ENCODE data around the gene MAGI1.

Gene MAGI1

DNA sequence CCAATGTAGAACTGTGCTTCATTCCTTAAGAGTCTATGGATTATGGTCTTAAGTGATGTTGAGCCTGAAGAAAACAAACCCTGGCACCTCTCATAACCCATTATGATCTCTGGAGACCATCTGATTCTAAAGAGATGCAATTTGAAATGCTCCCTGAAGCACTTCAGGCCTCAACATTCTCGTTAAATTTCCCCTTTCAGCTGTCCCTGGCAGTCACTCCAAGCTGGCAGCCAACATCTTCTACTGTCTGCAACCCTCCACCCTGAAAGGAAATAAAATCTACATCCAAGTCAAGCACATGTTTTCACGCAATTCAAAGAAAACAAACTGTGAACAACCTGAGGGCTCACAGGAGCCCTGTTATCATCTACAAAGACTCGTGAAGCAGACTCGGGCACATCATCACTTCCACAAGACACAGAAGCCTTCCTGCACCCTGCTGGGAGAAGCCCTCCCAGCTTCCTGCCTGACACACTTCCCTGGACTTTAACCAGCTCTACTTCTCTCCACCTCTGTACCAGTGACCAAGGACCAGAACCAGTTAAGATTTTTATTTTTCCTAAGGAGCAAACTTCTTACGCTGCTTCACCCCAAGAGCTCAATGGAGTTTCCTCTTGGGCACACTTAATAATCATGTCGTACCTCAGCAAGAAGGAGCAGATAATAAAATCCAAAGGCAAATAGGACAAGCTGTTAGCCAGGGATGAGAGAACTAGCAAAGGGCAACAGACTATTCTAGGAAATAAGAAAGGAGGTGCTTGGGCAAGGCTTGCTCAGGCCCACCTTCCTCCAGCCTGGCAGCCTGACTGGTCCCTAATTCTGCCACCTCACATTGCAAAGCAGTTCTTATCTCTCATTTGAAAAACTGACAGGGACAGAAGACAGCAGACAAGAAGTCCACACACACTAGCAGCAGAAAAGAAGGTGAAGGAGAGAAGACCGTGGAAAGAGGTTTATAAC is 67.1 kb downstream of the MAGI1 start:
- no peak for DNase-seq (ENCODE audit: low spot score)

DNA sequence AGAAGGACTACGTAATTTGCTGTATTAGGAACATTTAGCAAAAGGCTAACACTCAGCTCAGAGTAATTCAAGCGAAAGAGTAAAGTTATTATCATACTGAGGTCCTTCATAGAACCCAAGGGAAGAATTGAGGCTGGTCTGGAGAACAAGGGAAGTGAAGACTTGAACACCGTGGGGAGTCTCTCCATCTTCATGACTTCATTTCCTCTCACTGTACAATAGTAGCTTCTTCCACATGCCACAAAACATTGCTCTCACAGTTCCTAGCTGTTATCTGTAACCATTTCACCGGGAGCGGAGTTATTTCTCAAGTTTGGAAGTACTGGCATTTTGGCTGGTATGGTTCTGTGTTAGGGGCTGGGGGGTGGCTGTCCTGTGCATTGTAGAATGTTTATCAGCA is 69.7 kb downstream of the MAGI1 start:
- DNase-seq (ENCODE audit: low spot score) = no peak

DNA sequence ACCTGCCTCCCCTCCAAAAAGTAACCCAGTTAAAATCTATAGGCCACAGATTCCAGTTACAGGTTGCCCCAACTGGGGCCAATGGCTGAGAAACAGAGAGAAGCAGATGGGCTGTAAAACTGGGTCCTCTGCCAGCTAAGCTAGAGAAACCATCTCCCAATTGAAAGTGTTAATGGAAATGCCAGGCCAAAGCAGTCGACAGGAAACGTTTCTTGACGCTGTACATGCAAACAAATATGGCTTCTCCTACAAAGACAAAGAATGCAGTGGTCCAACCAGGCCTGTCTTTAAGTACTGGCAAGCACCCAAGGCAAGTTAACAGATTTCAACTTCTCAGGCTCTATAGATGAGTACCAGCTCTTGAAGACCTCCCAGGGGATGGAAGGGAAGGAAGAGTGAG is 71.3 kb downstream of the MAGI1 start:
- DNase-seq (ENCODE audit: low spot score) = no peak

DNA sequence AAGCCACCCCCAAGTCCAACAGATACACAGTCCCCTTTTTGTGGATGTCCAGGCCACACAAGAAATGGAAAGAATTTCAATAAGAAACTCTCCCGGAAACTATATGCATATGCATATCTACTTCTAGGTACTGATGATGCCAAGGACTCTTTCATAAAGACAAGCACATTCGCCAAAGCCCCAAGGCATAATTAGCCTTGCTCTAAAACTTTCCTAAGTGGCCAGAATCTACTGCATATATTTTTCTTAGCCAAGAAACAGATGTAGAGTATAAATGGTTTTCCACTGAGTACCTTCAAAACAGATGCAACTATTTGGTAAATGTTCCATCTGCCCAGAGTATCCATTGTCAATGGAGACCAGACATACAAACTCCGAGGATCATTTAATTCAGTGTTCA is 73.9 kb downstream of the MAGI1 start:
- no peak for DNase-seq (ENCODE audit: low spot score)

DNA sequence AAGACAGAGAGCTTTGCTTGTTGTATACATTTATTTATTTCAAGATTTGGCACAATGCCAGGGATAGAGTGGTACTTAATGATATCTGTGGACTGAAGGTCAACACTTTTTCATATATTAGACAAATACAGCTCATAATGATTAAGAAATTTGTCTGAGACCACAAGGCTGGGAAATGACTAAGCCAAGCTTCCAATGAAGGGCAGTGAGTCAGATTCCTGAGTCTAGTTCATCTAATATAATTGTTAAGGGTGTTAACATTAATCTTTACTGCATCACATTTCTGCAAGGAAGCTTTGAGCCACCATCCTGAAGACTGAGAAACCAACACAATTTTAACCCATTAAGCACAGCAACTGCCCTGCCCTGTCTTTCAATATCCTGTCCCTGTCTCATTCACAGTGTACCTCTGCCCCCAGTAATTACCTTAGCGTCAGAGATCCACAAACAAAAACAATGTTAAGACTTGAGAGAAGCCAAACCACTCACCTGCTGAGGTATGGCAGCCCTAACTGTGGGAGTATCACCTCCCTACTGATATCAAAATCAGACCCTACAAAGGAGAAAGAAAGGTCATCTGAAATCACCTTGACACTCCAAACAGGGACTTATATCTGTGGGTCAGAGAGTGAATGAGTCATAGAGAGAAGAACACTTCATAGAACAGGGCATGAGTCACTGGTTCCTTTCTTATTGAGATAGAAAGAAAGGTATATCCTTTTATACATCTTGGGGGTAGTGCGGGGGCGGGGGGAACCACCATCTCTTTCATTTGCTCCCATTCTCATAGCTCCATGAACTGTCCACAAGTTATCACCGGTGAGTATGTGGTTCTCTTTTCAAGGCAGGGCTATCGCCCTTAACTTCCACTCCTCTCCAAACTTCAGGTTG is 74.7 kb downstream of the MAGI1 start:
- DNase-seq (ENCODE audit: low spot score) = no peak

DNA sequence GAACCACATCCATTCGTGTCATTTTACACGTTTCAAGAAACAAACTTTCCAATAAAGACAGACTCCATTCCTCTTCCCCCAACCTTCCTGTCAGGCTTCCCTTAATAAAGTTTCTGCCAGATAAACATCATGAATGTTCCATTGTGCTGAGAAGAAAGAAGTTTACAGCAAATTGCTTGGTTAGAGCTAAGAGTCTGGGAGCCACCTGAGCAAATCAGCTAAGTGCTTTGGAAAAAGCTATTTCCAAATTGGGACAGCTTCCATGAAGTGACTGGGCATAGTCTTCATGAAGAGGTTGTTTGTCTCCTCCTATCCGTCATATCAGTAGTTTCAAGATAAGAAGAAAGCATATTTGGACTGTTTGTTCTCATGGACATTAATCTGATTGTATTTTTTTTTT is 77.0 kb downstream of the MAGI1 start:
- no peak for DNase-seq (ENCODE audit: low spot score)

DNA sequence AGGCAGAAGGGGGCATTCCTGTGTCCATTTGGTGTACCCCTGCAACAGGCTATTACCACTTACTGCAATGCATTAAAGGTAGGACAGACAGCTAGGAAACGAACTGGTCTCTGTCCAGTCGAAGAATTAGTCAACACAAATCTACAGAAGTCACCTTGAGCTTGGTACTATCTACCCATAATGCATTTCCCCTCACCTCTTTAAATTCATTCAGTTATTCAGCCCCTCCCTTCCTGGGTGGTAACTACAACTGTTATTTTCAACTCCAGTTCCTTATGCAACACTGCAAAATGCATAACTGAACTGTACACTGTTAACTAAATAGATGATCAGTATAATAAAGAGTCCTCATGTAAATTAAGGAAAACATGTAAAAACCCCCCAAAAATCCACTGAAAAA is 77.6 kb downstream of the MAGI1 start:
- no peak for DNase-seq (ENCODE audit: low spot score)

DNA sequence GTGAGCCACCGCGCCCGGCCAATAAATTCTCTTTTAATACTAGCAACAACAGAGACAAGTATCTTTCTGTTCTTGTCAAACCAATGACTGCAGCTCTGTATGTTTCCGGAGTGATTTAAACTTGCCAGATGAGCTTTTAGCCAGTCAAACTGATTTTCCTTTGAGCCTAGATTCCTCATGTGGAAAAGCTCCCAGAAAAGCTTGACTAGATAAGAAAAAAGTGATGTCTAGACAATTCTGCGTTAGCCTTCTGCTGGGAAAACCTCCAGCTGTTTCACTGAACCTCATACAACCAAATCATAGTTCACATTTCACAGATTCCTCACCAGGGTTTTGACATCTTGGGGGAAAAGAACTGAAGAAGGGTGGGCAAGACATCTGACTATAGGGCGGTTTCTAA is 78.6 kb downstream of the MAGI1 start:
- no peak for DNase-seq (ENCODE audit: low spot score)

DNA sequence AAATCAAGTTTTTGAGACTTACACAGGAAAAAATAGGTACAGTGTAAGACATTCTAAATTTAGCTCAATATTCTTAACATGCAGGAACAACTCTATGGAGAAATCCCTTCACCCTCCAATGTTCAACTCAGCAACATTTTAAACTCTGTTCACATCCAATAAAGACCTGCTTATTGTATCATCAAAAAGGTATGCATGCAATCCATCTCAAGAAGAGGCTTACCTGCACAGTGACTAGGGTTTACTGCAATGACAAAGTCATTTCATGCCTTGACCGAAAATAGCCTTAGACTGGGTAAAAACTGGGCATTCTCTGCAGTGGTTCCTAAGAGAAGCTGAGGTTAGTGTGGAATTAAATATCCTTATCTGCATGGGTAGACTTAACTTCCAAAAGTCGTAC is 80.5 kb downstream of the MAGI1 start:
- no peak for DNase-seq (ENCODE audit: low spot score)

DNA sequence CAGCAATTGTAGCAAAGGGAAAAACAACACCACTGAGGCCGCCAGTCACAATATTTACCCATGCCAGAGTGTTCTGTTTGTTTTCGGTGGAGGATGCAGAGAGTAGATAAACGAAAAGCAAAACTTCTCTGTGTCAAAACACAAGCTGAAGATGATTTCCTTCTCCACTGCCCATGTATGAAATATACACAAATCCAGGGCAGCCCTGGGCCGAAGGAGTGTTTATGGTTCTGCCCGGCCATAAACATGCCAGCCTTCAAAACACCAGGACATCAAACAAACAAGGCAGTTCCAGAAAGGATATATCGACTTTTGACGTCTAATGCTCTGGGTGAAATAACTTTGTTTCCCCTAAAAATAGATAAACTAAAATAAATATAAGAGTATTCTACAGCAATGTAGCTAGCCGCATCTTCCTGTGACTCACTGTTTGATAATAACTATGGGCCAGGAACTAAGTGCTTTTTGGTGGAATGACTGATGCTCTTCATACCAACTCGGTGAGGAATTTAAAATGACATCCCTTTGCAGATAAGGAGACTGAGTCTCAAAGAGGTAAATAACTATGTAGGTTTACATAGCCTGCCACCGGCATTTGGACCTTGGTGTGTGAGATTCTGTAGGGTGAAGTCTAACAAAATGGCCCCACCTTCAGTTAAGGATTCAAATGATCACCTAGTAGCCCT is 82.8 kb downstream of the MAGI1 start:
- no peak for DNase-seq (ENCODE audit: low spot score)

DNA sequence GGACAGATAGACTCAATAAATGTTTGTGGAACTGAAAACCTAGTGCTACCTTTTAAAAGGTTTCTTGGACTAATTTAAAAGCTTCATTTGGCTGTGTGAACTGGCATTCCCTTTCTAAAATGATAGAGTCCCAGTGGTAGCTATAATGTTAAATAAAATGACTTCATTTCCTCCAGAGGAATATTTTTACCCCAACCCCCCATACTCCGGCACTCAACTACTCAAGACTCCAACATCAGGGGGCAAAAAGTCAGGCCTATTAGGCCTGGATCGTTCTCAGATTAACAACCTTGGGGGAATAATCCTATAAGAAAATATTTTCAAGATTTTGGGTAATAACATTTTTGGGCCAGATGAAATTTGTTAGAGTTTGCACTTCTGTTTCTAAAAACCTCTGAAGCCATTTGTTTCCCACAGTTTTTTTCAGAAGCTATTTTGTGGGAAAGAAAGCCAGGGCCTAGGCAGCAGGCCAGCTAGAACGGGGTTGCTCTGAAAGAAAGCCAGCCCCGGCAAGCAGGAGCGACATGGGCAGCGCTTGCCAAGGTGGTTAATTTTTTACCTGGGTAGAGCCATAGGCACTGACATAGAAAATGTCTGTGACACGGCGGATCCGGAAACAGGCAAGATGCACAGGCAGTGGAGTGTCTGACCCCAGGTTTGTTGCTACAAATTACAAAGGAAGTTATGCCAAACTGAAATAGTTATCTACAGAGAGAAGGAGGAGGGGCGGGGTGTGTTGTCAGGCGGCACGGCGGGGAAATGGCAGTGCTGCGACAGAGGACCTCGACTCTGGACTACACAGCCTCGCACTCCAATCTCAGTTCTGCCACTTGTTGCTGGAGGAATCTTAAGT is 84.6 kb downstream of the MAGI1 start:
- no peak for DNase-seq (ENCODE audit: low spot score)

DNA sequence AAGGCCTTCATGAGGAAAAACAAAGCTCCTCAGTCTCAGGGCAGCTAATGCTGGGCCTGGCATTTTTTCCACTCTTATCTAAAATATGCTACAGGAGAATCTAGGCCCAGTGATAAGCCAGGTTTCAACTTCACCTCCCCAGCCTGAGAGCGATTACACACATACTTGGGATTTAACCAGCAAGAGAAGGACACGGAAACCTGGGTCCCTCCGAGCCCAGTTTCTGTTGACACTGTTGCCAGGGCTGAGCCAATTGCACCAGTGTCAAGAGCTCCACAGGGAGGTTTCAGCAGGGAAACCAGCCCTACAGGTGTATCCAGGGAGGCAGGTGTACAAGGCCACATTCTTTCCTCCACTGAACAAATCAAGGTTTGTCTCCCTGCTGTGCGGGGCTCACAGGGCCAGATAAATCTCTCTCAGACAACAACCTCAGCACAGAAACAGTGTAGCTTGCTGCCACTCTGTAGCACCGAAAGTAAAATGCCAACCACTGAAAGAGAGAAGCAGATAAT is 85.4 kb downstream of the MAGI1 start:
- no peak for DNase-seq (ENCODE audit: low spot score)

DNA sequence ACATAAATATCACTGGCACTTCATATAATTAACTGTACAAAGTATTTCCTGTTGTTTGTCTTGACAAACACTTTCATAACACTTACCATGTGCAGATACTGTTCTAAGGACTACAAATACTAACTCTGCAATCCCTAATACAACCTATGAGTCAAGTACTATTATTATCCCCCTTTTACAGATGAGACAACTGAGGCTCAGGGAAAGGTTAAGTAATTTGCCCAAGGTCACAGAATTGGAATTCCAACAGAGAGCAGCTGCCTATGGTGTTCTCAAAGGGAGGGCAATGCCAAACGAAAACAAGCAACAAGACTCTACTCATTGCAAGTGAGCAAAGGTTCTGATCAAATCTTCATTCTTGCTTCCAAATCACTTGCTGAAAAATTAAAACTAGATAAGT is 85.9 kb downstream of the MAGI1 start:
- no peak for DNase-seq (ENCODE audit: low spot score)

DNA sequence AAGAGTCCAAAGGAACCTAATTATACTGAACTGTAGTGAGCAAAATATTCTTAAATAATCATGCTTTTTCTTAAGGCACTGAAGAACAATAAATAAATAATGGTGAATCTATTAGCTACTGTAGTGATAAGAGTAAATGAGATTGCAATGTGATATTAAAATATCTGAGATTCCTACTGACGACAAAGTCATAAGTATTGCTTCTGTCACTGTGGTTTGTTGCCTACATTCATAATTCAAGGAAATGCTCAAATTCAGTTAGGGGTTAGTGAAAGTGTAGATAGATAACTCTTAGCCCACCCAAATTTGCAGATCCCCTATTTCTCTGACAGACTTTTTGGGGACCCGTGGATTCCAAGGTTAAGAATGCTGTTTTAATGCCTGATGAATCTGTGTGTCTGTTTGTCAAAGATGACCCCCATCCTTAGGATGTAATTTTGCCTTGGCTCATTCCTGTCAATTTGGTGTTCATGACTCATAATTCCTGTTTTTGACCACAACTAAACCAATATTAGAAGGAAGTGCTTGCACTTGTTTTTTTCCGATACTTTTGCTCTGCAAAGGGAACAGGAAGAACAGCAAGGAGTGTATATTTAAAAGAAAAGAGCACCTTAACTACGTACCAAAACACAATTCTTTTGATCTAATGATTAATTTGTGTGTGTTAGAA is 86.7 kb downstream of the MAGI1 start:
- no peak for DNase-seq (ENCODE audit: low spot score)

DNA sequence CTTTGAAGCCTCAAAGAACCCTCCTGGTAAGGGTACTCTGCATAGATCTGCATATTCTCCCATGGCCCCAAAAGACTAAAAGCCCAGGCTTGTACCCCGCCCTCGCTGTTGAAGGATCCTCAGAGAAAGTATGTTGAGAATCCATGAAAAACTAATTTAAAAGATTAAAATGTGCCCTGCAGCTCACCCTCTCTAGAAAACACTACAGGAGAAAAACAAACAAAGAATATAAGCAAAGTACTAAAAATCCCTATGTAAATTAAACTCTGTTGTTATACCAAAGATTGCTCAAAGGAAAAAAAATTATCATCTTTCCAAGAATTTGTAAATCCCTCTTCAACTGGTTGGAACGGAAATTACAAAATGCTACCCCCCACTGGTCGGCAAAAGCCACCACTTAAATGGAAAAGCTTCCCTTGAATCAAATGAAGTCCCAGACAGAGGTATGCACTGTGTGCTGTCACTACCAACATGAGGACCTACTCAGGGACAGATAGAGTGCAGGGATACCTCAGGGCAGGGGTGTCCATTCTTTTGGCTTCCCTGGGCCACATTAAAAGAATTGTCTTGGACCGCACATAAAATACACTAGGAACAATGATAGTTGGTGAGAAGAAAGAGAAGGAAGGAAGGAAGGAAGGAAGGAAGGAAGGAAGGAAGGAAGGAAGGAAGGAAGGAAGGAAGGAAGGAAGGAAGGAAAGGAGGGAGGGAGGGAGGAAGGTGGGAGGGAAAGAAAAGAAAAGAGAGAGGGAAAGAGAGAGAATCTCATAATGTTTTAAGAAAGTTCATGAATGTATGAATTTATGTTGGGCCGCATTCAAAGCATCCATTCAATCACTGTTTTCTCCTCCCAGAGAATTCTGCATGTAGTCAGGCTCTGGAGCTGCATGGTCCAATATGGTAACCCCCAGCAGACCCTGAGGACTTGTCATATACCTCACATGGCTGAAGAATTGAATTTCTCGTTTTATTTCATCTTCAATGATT is 88.1 kb downstream of the MAGI1 start:
- no peak for DNase-seq (ENCODE audit: low spot score)

DNA sequence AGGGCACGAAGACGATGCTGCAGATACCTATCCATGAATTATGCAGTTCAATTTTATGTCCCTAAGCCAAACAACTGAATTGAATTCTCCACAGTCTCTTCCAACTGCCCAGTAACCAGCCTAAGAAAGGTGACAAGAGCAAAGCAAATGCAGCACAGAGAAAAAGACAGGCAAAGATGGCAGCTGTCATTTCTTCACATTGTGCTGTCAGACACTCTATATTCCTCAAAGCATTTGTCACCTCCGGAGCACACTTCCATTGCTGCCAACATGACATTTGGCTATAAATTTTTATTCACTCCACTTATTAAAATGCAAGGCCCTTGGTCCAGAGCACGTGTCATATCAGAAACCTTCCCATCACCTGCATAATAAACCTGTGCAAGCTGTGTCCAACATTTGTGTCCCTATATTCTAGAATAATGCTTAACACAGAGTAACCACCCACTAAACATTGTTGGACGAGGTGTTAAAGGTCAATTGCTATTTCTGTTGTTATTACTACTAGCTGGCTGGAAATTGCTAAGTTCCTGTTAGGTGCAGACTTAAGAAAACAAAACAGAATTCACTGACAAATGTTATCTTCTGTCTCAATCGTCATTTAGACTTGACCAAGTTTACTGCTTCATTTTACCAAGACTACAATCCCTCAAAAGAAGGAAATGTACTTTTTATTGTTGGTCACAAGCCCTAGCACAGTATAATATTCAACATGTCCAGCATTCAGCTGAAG is 89.7 kb downstream of the MAGI1 start:
- DNase-seq (ENCODE audit: low spot score) = no peak

DNA sequence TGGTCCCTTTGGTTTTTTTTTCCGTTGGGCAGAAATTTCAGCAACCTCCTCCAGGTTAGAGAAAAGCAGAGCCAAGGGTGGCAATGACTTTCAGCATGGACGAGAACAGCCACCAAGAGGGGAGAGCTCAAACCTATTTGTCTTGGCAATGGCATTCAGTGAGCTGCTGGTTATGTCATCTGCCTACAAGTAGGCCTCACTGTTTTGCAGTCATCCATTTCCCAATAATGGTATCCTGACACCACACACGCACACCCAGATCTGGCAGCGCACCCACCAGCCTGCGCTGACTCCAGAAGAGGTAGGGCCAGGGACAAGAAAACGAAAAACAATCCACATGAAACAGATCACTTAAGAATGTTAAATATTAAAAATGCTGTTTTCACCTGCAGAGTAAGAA is 92.3 kb downstream of the MAGI1 start:
- no peak for DNase-seq (ENCODE audit: low spot score)

DNA sequence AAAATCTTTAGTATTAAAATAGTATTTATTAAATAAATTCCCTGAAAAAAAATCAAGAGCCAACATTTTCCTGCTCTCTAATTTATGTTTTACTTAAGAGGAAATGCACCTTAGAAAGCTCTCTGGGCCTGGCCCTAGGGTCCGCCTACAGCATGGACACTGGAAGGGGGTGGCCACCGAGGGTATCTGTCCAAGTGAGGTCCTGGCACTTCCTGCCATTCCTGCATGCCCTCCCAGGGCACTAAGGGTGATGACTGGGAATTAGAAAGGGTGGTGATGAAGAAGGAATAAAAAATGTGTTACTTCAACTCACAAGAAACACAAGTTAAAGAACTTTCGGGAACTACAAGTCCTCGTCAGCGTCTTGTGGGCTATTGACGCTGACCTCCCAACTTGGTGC is 92.8 kb downstream of the MAGI1 start:
- no peak for DNase-seq (ENCODE audit: low spot score)

DNA sequence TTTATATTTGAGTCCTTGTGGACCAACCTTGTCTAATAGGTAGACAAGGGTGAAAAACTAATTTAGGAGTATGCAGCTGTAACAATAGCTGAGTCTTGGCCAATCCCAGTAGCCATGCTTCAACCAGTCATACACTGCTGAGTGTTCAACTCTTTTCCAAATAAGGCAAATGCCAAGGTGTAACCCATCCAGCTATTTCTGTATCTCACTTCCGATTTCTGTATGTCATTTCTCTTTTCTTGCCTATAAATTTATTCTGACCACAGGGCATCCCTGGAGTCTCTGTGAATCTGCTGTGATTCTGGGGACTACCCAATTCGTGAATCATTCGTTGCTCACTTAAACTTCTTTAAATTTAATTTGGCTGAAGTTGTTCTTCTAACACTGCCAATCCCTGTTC is 93.2 kb downstream of the MAGI1 start:
- DNase-seq (ENCODE audit: low spot score) = no peak

All from CD4-positive, alpha-beta T cell treated with Interleukin-6 at 100 ng/mL for 8 hours (primary cell).